HepG2 (cell line): ENCODE data around the gene PRKCB. TPM values are rescaled to one million over a fixed set of nuclear protein-coding genes. Genes with fewer than 3 reads are reported as not detected.

Experiments
- ATAC-seq: fragments of 200-7000 bp; cut with Tn5 transposase; 3 replicates; pipeline ENCODE4 v1.9.1; 2020; ENCODE audit warnings: mild to moderate bottlenecking, moderate library complexity
- BruUV-seq: library from RNA; stranded (reverse); fragments of 400-500 nt; replicated peaks from 2 replicates; lab custom pipeline; 2021; lab: Mats Ljungman, UMichigan
- CTCF ChIA-PET: fragments of 300-600 bp; formaldehyde crosslinking; extraction: SDS; loops from one replicate; lab custom pipeline; 2021; ENCODE audit warnings: low total read pairs, inconsistent platforms, low intra/inter-chr PET ratio; lab: Yijun Ruan, JAX
- POLR2A ChIA-PET: fragments of 350-600 bp; sonication (Branson Sonifier 250); formaldehyde crosslinking; loops from one replicate; lab custom pipeline; 2020; ENCODE audit warnings: antibody characterized with exemption, inconsistent platforms; lab: Yijun Ruan, JAX
- DNase-seq: peaks from one replicate; pipeline ENCODE4 v3.0.0-alpha.2; 2015; ENCODE audit warnings: low spot score
- FAIRE-seq: peaks from 3 replicates; lab custom pipeline; 2011; peaks lifted over from hg19 to GRCh38; lab: Jason Lieb, UNC
- H2AFZ ChIP-seq: one replicate; pipeline ENCODE4 v1.6.1; 2011; ENCODE audit warnings: low read length, inconsistent platforms
- H3K27ac ChIP-seq: fragments of 300-600 bp; 3 replicates; pipeline ENCODE4 v1.8.0; 2011; ENCODE audit warnings: mixed run types, mild to moderate bottlenecking, mixed read lengths, low read length, inconsistent platforms; ENCODE audit not compliant: insufficient read depth; ENCODE audit errors: extremely low read length
- H3K27me3 ChIP-seq, 2 experiments: fragments of 200-600 bp in 1 of 2; 2 replicates in 1 of 2; 3 replicates in 1 of 2; pipeline versions ENCODE4 v1.6.0 to v1.8.0; 2011; ENCODE audit warnings: low read length in 2 of 2, mild to moderate bottlenecking in 2 of 2, moderate library complexity in 2 of 2, inconsistent platforms in 1 of 2; ENCODE audit not compliant: insufficient read depth in 2 of 2, control insufficient read depth in 1 of 2
- H3K36me3 ChIP-seq, 2 experiments: fragments of 200-600 bp in 1 of 2; replicated peaks in 1 of 2; 2 replicates in 1 of 2; 3 replicates in 1 of 2; pipeline versions ENCODE4 v1.5.1 to v1.8.0; 2011; ENCODE audit warnings: low read length in 2 of 2, inconsistent platforms in 1 of 2; ENCODE audit not compliant: insufficient read depth in 2 of 2, control insufficient read depth in 1 of 2
- H3K4me1 ChIP-seq: 2 replicates; pipeline ENCODE4 v1.5.1; 2012; ENCODE audit warnings: low read length, inconsistent platforms; ENCODE audit not compliant: insufficient read depth
- H3K4me2 ChIP-seq: 2 replicates; pipeline ENCODE4 v1.6.0; 2011; ENCODE audit warnings: low read depth, low read length, inconsistent platforms
- H3K4me3 ChIP-seq, 3 experiments: fragments of 200-600 bp in 1 of 3; sonication (generic), shearing (Covaris generic) in 1 of 3; replicated peaks in 1 of 3; 2 replicates each; pipeline ENCODE4 v1.5.1; 2011 to 2016; ENCODE audit warnings: low read length in 3 of 3, inconsistent platforms in 2 of 3, low read depth in 2 of 3, mild to moderate bottlenecking in 2 of 3, control low read depth in 1 of 3, mixed read lengths in 1 of 3; ENCODE audit not compliant: insufficient read depth in 1 of 3
- H3K79me2 ChIP-seq: one replicate; pipeline ENCODE4 v1.6.1; 2011; ENCODE audit warnings: low read length, inconsistent platforms; ENCODE audit not compliant: insufficient read depth
- H3K9ac ChIP-seq: 2 replicates; pipeline ENCODE4 v1.6.0; 2011; ENCODE audit warnings: mild to moderate bottlenecking, low read depth, low read length, inconsistent platforms; ENCODE audit not compliant: insufficient read depth
- H3K9me3 ChIP-seq: 2 replicates; pipeline ENCODE4 v1.5.1; 2012; ENCODE audit warnings: mild to moderate bottlenecking, low read length
- H4K20me1 ChIP-seq: 2 replicates; pipeline ENCODE4 v1.6.0; 2011; ENCODE audit warnings: inconsistent platforms, mild to moderate bottlenecking, low read length, moderate library complexity; ENCODE audit not compliant: insufficient read depth
- ATF3 ChIP-seq: sonication (generic); formaldehyde crosslinking; IDR thresholded peaks from 2 replicates; pipeline ENCODE4 v1.4.0; 2020; ENCODE audit warnings: missing genetic modification reagents
- DDIT3 ChIP-seq: sonication (generic); formaldehyde crosslinking; IDR thresholded peaks from 2 replicates; pipeline ENCODE4 v1.4.0; 2020; ENCODE audit warnings: mild to moderate bottlenecking, missing genetic modification reagents
- KDM3A ChIP-seq: IDR thresholded peaks from 2 replicates; pipeline ENCODE4 v1.6.1; 2018; ENCODE audit warnings: low read depth, missing compliant biosample characterization
- NFYB ChIP-seq: sonication (generic); formaldehyde crosslinking; IDR thresholded peaks from 2 replicates; pipeline ENCODE4 v1.4.0; 2020; ENCODE audit warnings: missing genetic modification reagents
- POLR2G ChIP-seq: fragments of 200-400 bp; formaldehyde crosslinking; IDR thresholded peaks from 2 replicates; pipeline ENCODE4 v1.6.1; 2018; ENCODE audit warnings: mild to moderate bottlenecking, low read depth, low read length, moderate library complexity
- RNF2 ChIP-seq: fragments of 450-650 bp; conservative IDR thresholded peaks from 2 replicates; pipeline ENCODE4 v1.6.1; 2016; ENCODE audit warnings: low read depth
- U2AF2 ChIP-seq: fragments of 200-400 bp; formaldehyde crosslinking; IDR thresholded peaks from 2 replicates; pipeline ENCODE4 v1.6.1; 2017; ENCODE audit warnings: low read depth, mild to moderate bottlenecking, low read length
- ZGPAT ChIP-seq: IDR thresholded peaks from 2 replicates; pipeline ENCODE4 v1.6.1; 2016; ENCODE audit warnings: mild to moderate bottlenecking
- ZNF20 ChIP-seq: sonication (generic); formaldehyde crosslinking; IDR thresholded peaks from 2 replicates; pipeline ENCODE4 v1.4.0; 2020; ENCODE audit warnings: mild to moderate bottlenecking, moderate library complexity, missing genetic modification reagents
- ZNF232 ChIP-seq: sonication (generic); formaldehyde crosslinking; IDR thresholded peaks from 2 replicates; pipeline ENCODE4 v1.4.0; 2020; ENCODE audit warnings: missing genetic modification reagents, borderline replicate concordance
- ZNF367 ChIP-seq: sonication (generic); formaldehyde crosslinking; IDR thresholded peaks from 2 replicates; pipeline ENCODE4 v1.4.0; 2020; ENCODE audit warnings: missing genetic modification reagents, borderline replicate concordance
- ZNF563 ChIP-seq: sonication (generic); formaldehyde crosslinking; IDR thresholded peaks from 2 replicates; pipeline ENCODE4 v1.8.0; 2022; ENCODE audit warnings: mild to moderate bottlenecking, moderate library complexity, missing genetic modification reagents
- ZNF616 ChIP-seq: sonication (generic); formaldehyde crosslinking; IDR thresholded peaks from 2 replicates; pipeline ENCODE4 v1.5.0; 2020; ENCODE audit warnings: low read depth, mild to moderate bottlenecking, missing genetic modification reagents
- ZNF629 ChIP-seq: sonication (generic); formaldehyde crosslinking; conservative IDR thresholded peaks from 2 replicates; pipeline ENCODE4 v1.5.0; 2020; ENCODE audit warnings: missing genetic modification reagents
- ZNF75D ChIP-seq: sonication (generic); formaldehyde crosslinking; IDR thresholded peaks from 2 replicates; pipeline ENCODE4 v1.8.1; 2023; ENCODE audit warnings: missing genetic modification reagents, mild to moderate bottlenecking, borderline replicate concordance
- ZZZ3 ChIP-seq: sonication (generic); formaldehyde crosslinking; IDR thresholded peaks from 2 replicates; pipeline ENCODE4 v1.4.0; 2020; ENCODE audit warnings: missing genetic modification reagents, mild to moderate bottlenecking, borderline replicate concordance
- WGBS: methylation state at CpG from one replicate; pipeline ENCODE4 v1.1.6; 2017; ENCODE audit warnings: low lambda C conversion rate; 5-methylcytosine and 5-hydroxymethylcytosine counted together
- in situ Hi-C: cut with HindIII; loops from 2 replicates; pipeline ENCODE4 v1.10.0; 2017; ENCODE audit warnings: low pct_unique_long_range_greater_than_20kb; ENCODE audit not compliant: extremely low pct_ligation_motif_present
- intact Hi-C: fragments of 100-400 bp; cut with micrococcal nuclease; formaldehyde crosslinking; loops from one replicate; pipeline ENCODE4 v1.10.0; 2022; ENCODE audit not compliant: unreplicated experiment
- polyA plus RNA-seq, 8 experiments: library from polyadenylated mRNA; depleted of rRNA in 3 of 8; stranded (reverse) in 7 of 8; unstranded in 1 of 8; fragments of >200 nt; fragmentation: Illumina TruSeq in 4 of 8; extraction: Trizol in 4 of 8; gene quantifications; 2 replicates each; pipeline versions ENCODE4 v1.2.1 to v1.2.3, GENCODE V29; 2011 to 2016; ENCODE audit warnings: low read depth in 4 of 8, missing spikeins in 1 of 8, mixed read lengths in 1 of 8; ENCODE audit not compliant: insufficient read depth in 1 of 8
- total RNA-seq, 5 experiments: library from RNA; depleted of rRNA; stranded (reverse); fragments of >200 nt; fragmentation: Illumina TruSeq; extraction: Trizol; gene quantifications; 2 replicates each; pipeline ENCODE4 v1.2.3, GENCODE V29; 2016; ENCODE audit warnings: low read depth in 1 of 5

Gene PRKCB
- total and polyA plus RNA-seq, 2 of the 13 experiments (the other 11 are each of a cell fraction or from before 2014, with no cell fraction given), result 0.01 TPM; not detected in 1

- no peak overlapping the region for H3K4me3 ChIP-seq
- no peaks in the 10 kb centered on the region for H3K4me1 ChIP-seq
- peaks cover 2 to 3% of the 10 kb centered on the region in 2 experiments; a peak in 3 of 5 replicates for H3K27me3 ChIP-seq
- no peak overlapping the region for H3K27ac ChIP-seq
- DNase-seq (no peak), FAIRE-seq (no peak), ATAC-seq (no peak)
- ChIA-PET CTCF (no interaction called here), POLR2A (no interaction called here)
- intact Hi-C loops, result no loop called here
- no peak overlapping the region for H2AFZ ChIP-seq
- no peak overlapping the region for H3K4me2 ChIP-seq
- no TSS peak for BruUV-seq
- no peaks in the 10 kb centered on the region for H3K36me3 ChIP-seq
- no peaks in the 10 kb centered on the region for H3K79me2 ChIP-seq
- TF ChIP-seq ZNF629 (CRISPR knock-in tag) (peak; percentile 56; the same call in 1 of the 2 replicates), KDM3A (CRISPR knock-in tag) (no peak), RNF2 (no peak)
- H4K20me1 ChIP-seq, result no peaks in the 10 kb centered on the region
- H3K9ac ChIP-seq, result no peak overlapping the region
- no peaks in the 10 kb centered on the region for H3K9me3 ChIP-seq
- in situ Hi-C loops, result no loop called here
- 16% methylated on average over 7 of the region's 9 CpGs for WGBS
Observed at GRCh38 chr16:23879735-23880373, 44.1 kb downstream of the PRKCB start.

GRCh38 chr16:23889189-23889588 lies 53.4 kb downstream of the PRKCB start:
- in situ Hi-C loops, result no loop called here
- Histone ChIP-seq H3K4me2 (no peak overlapping the region), H2AFZ (no peak overlapping the region), H3K36me3 (no peaks in the 10 kb centered on the region), H4K20me1 (no peaks in the 10 kb centered on the region), H3K27ac (no peak overlapping the region), H3K4me1 (no peaks in the 10 kb centered on the region), H3K9me3 (no peaks in the 10 kb centered on the region), H3K9ac (no peak overlapping the region), H3K4me3 (no peak overlapping the region), H3K27me3 (no peaks in the 10 kb centered on the region), H3K79me2 (no peaks in the 10 kb centered on the region)
- POLR2A ChIA-PET, result no interaction called here
- TF ChIP-seq ZNF616 (CRISPR knock-in tag) (no peak), NFYB (CRISPR knock-in tag) (no peak), DDIT3 (CRISPR knock-in tag) (no peak), ZNF75D (CRISPR knock-in tag) (no peak), ZNF367 (CRISPR knock-in tag) (no peak), ZNF232 (CRISPR knock-in tag) (no peak), ZZZ3 (CRISPR knock-in tag) (no peak), U2AF2 (no peak), ATF3 (CRISPR knock-in tag) (no peak), ZGPAT (no peak), ZNF563 (CRISPR knock-in tag) (no peak), ZNF20 (CRISPR knock-in tag) (no peak), POLR2G (no peak)
- BruUV-seq, result no TSS peak
- DNase-seq (no peak), ATAC-seq (no peak), FAIRE-seq (no peak)
- intact Hi-C loops, result no loop called here
- WGBS, result 5% methylated on average over 2 of the region's 2 CpGs
- CTCF ChIA-PET, result no interaction called here
